Measurements from ENCODE around the gene OSR1. TPM values are rescaled to one million over a fixed set of nuclear protein-coding genes. Genes with fewer than 3 reads are reported as not detected.
A peak's percentile ranks its signal among the peaks of the same experiment; 100 is the strongest.

OSR1 gene
- total and polyA plus RNA-seq, 2 of the 4 experiments (the other 2 are of a cell fraction), result 12.4 to 48.0 TPM

DNA sequence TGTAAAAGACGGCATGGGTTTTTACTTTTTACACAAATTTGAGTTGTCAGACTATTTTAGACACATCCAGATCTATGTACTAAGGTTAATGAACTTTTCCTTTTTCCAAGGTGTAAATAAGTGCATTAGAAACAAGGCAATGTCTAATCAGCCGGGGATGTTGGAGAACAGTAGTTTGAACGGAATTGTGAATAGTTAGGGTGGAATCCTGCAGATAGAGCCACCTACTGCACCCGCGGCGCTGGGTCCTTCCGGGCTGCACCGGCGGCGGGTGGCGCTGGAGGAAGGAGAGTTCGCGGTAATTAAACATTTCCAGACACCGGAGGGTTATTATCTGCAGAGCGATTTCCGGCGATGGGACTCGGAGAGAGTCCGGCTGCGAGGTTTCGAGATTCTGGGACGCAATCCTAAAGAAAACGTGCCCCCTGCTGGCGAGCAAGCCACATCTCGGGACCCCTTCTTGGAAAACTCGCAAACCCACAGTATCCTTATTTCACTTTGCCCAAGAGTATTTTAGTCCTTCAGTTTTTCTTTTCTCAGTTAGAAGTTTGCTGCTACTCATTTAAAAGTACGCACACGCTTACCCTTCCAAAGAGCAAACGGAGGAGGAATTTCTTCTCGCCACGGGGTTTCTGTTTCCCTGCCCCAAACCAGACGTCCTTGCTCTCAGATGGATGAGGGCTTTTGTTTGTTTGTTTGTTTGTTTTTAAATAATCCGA is 4.5 kb upstream of the OSR1 start:
- peak overlapping the region; percentile 96 for H3K4me3 ChIP-seq (ENCODE audit: insufficient read depth, low read depth, low read length)
- H2AK9ac ChIP-seq (replicated peaks; ENCODE audit: low read depth, low read length, poor library complexity), result no peak overlapping the region
- peaks cover 0 to 3% of the 10 kb centered on the region in 2 experiments; a peak in 1 of 4 replicates for H3K79me1 ChIP-seq (ENCODE audit: low read depth in 1 of 2, low read length in 2 of 2)
- peak; percentile 86 for DNase-seq
- WGBS, 2 experiments (ENCODE audit: extremely low coverage in 2 of 2, insufficient read length in 1 of 2), result 1% methylated on average over 11 of the region's 33 CpGs; no CpG with 5 or more reads in 1 of the 2 experiments
- dilution Hi-C loops (cut with HindIII; ENCODE audit: low sequenced_read_pairs, unreplicated experiment) (no loop called here), intact Hi-C loops (cut with micrococcal nuclease) (loop anchor here (1.0 to 5.0 kb wide), 8 partner anchors 438 to 976 kb away; no protein-coding TSS in a partner anchor), in situ Hi-C loops (cut with MboI; ENCODE audit: low sequenced_read_pairs) (loop anchor here (5.0 to 10.0 kb wide), 3 partner anchors 616 to 928 kb away; no protein-coding TSS in a partner anchor)
- H3K4ac ChIP-seq (ENCODE audit: low read depth, low read length), result peak overlapping the region; percentile 85; the same call in 1 of the 2 replicates
- no peaks in the 10 kb centered on the region for H3K9me1 ChIP-seq (ENCODE audit: insufficient read depth, low read length)
- ATAC-seq (ENCODE audit: low read depth), result peak; percentile 57
- H3K27me3 ChIP-seq (ENCODE audit: control insufficient read depth, insufficient read depth, low read length), result peaks cover 11% of the 10 kb centered on the region
- peak overlapping the region; percentile 100 for H3K4me2 ChIP-seq (ENCODE audit: low read depth, low read length)
- H3K36me3 ChIP-seq (ENCODE audit: control insufficient read depth, insufficient read depth, low read length), result no peaks in the 10 kb centered on the region
- no peaks in the 10 kb centered on the region for H3K9me3 ChIP-seq (ENCODE audit: control insufficient read depth, insufficient read depth, low read length)
- ChIA-PET CTCF (interaction anchor here (1.6 kb wide), 1 partner anchor 842 kb away, joined by 4 read pairs; no protein-coding TSS in a partner anchor), POLR2A (ENCODE audit: unreplicated experiment) (no interaction called here)
- H2AK5ac ChIP-seq (ENCODE audit: low read depth, low read length), result no peak overlapping the region
- peak overlapping the region; percentile 22; the same call in 1 of the 2 replicates for H3K56ac ChIP-seq (ENCODE audit: extremely low read depth, insufficient read depth, low read length)
- H3K4me1 ChIP-seq (ENCODE audit: control insufficient read depth, insufficient read depth, low read length), result peaks cover 5% of the 10 kb centered on the region; the same call in 1 of the 2 replicates
- H3K23ac ChIP-seq (ENCODE audit: low read depth, low read length), result peak overlapping the region; percentile 95; the same call in 1 of the 2 replicates
- H4K5ac ChIP-seq (ENCODE audit: low read depth, low read length), result peak overlapping the region; percentile 14
- no peaks in the 10 kb centered on the region for H4K20me1 ChIP-seq (ENCODE audit: insufficient read depth, low read length)
- peak overlapping the region; percentile 99 for H3K18ac ChIP-seq (ENCODE audit: low read depth, low read length)
- peak overlapping the region; percentile 43; the same call in 1 of the 2 replicates for H3K27ac ChIP-seq (ENCODE audit: insufficient read depth, low read length)
- peak overlapping the region; percentile 84 for H2AFZ ChIP-seq (replicated peaks; ENCODE audit: low read length, poor library complexity)
- H3K9ac ChIP-seq (ENCODE audit: low read depth, low read length), result peak overlapping the region; percentile 91
- no peak overlapping the region for H4K91ac ChIP-seq (ENCODE audit: insufficient read depth, low read depth, low read length)
- peak overlapping the region; percentile 71 for H2BK5ac ChIP-seq (ENCODE audit: low read depth, low read length, poor library complexity, severe bottlenecking)
- peak overlapping the region; percentile 88 for H3K14ac ChIP-seq (replicated peaks; ENCODE audit: low read depth, low read length)
- peak overlapping the region; percentile 48; the same call in 1 of the 3 replicates for H2BK15ac ChIP-seq (ENCODE audit: low read depth, low read length)
- no TSS peak for BruUV-seq (replicated peaks)
- peak overlapping the region; percentile 95 for H2BK120ac ChIP-seq (ENCODE audit: low read depth, low read length)
- H4K8ac ChIP-seq (ENCODE audit: low read depth in 2 of 2, low read length in 2 of 2), result peak overlapping the region; percentile 41 to 85; a peak in 3 of 4 replicates
- H2BK20ac ChIP-seq (ENCODE audit: low read depth, low read length), result peak overlapping the region; percentile 37; the same call in 1 of the 2 replicates
- no peak for TF ChIP-seq POLR2A (IDR thresholded peaks at IDR 0.05; ENCODE audit: low read depth, low read length)
- TF ChIP-seq CEBPB (IDR thresholded peaks at IDR 0.05; ENCODE audit: low read depth, low read length), result peak; percentile 9; the same call in 1 of the 2 replicates
- peak; percentile 92 for TF ChIP-seq RAD21 (IDR thresholded peaks at IDR 0.05; ENCODE audit: low read length)
- TF ChIP-seq, protein P1, sequence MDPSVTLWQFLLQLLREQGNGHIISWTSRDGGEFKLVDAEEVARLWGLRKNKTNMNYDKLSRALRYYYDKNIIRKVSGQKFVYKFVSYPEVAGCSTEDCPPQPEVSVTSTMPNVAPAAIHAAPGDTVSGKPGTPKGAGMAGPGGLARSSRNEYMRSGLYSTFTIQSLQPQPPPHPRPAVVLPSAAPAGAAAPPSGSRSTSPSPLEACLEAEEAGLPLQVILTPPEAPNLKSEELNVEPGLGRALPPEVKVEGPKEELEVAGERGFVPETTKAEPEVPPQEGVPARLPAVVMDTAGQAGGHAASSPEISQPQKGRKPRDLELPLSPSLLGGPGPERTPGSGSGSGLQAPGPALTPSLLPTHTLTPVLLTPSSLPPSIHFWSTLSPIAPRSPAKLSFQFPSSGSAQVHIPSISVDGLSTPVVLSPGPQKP (IDR thresholded peaks at IDR 0.05; ENCODE audit: borderline replicate concordance, low read depth, low read length), result no peak
- no peak for TF ChIP-seq MAFK (IDR thresholded peaks at IDR 0.05; ENCODE audit: low read depth, low read length)
- peak; percentile 44; the same call in 1 of the 2 replicates for TF ChIP-seq MAZ (IDR thresholded peaks at IDR 0.05; ENCODE audit: borderline replicate concordance, low read depth, low read length)
- TF ChIP-seq CHD1 (IDR thresholded peaks at IDR 0.05; ENCODE audit: low read depth, low read length), result no peak
- TF ChIP-seq FOS (IDR thresholded peaks at IDR 0.05; ENCODE audit: low read depth, low read length), result no peak
- peak; percentile 97 for TF ChIP-seq SMC3 (IDR thresholded peaks at IDR 0.05; ENCODE audit: low read depth, low read length)
- TF ChIP-seq NFE2L2 (IDR thresholded peaks at IDR 0.05; ENCODE audit: low read depth, low read length), result no peak
- TF ChIP-seq, protein P2, sequence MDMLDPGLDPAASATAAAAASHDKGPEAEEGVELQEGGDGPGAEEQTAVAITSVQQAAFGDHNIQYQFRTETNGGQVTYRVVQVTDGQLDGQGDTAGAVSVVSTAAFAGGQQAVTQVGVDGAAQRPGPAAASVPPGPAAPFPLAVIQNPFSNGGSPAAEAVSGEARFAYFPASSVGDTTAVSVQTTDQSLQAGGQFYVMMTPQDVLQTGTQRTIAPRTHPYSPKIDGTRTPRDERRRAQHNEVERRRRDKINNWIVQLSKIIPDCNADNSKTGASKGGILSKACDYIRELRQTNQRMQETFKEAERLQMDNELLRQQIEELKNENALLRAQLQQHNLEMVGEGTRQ (IDR thresholded peaks at IDR 0.05; ENCODE audit: low read depth, low read length), result no peak
- no peak for TF ChIP-seq RCOR1 (IDR thresholded peaks at IDR 0.05; ENCODE audit: insufficient replicate concordance, low read length)
- no peak; the same call in 1 of the 2 replicates for TF ChIP-seq BHLHE40 (IDR thresholded peaks at IDR 0.05; ENCODE audit: low read depth, low read length)

All from IMR-90 (cell line).